Lower leg skin (tissue), 4 donors: ENCODE data around the gene ALDH1A1. TPM values are rescaled to one million over a fixed set of nuclear protein-coding genes. Genes with fewer than 3 reads are reported as not detected.

Source experiments
- DNase-seq, 2 donors: peaks; one replicate each; pipeline ENCODE4 v3.0.0-alpha.2; 2019; ENCODE audit warnings: low spot score in 2 of 2
- H3K4me3 ChIP-seq: fragments of 200-600 bp; sonication (generic); 2 replicates; pipeline ENCODE4 v1.5.1; 2017; ENCODE audit warnings: mild to moderate bottlenecking, low read depth; ENCODE audit not compliant: poor library complexity, severe bottlenecking
- POLR2A ChIP-seq, 2 donors: fragments of 450-650 bp; IDR thresholded peaks; one replicate each; pipeline ENCODE4 v1.6.1; 2016 to 2017; ENCODE audit warnings: antibody characterized with exemption in 2 of 2, mild to moderate bottlenecking in 1 of 2, moderate library complexity in 1 of 2
- WGBS, 2 donors: methylation state at CpG; one replicate each; pipeline ENCODE4 v1.1.5; 2018; 5-methylcytosine and 5-hydroxymethylcytosine counted together
- intact Hi-C: fragments of 100-400 bp; cut with DNase I; formaldehyde crosslinking; loops from one replicate; pipeline ENCODE4 v1.15.0; 2023; ENCODE audit warnings: low total_unique reads
- total RNA-seq, 4 donors: library from RNA; depleted of rRNA; stranded (reverse); fragments of >200 nt; gene quantifications; one replicate each; pipeline ENCODE4 v1.1.0, GENCODE V29; 2016
- TF ChIP-seq, protein P1 (sequence below), 3 donors: fragments of 450-650 bp; IDR thresholded peaks; one replicate each; pipeline ENCODE4 v1.5.1; 2016; ENCODE audit warnings: antibody characterized with exemption in 3 of 3, mild to moderate bottlenecking in 3 of 3, moderate library complexity in 2 of 3

The ALDH1A1 gene
- total RNA-seq, 4 donors from 2014 or later, result 8.8 to 18.5 (median 13.1) TPM

- H3K4me3 ChIP-seq, result no peak overlapping the region
- 88 to 94% methylated on average over 4 of the region's 4 CpGs for WGBS, 2 donors
- no peak for TF ChIP-seq POLR2A (IDR thresholded peaks at IDR 0.05)
- TF ChIP-seq, protein P1, sequence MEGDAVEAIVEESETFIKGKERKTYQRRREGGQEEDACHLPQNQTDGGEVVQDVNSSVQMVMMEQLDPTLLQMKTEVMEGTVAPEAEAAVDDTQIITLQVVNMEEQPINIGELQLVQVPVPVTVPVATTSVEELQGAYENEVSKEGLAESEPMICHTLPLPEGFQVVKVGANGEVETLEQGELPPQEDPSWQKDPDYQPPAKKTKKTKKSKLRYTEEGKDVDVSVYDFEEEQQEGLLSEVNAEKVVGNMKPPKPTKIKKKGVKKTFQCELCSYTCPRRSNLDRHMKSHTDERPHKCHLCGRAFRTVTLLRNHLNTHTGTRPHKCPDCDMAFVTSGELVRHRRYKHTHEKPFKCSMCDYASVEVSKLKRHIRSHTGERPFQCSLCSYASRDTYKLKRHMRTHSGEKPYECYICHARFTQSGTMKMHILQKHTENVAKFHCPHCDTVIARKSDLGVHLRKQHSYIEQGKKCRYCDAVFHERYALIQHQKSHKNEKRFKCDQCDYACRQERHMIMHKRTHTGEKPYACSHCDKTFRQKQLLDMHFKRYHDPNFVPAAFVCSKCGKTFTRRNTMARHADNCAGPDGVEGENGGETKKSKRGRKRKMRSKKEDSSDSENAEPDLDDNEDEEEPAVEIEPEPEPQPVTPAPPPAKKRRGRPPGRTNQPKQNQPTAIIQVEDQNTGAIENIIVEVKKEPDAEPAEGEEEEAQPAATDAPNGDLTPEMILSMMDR (IDR thresholded peaks at IDR 0.05), result no peak
- no peak for DNase-seq
- intact Hi-C loops, result no loop called here
Observed at GRCh38 chr9:72913382-72914009, 39.4 kb downstream of the ALDH1A1 start.

DNA sequence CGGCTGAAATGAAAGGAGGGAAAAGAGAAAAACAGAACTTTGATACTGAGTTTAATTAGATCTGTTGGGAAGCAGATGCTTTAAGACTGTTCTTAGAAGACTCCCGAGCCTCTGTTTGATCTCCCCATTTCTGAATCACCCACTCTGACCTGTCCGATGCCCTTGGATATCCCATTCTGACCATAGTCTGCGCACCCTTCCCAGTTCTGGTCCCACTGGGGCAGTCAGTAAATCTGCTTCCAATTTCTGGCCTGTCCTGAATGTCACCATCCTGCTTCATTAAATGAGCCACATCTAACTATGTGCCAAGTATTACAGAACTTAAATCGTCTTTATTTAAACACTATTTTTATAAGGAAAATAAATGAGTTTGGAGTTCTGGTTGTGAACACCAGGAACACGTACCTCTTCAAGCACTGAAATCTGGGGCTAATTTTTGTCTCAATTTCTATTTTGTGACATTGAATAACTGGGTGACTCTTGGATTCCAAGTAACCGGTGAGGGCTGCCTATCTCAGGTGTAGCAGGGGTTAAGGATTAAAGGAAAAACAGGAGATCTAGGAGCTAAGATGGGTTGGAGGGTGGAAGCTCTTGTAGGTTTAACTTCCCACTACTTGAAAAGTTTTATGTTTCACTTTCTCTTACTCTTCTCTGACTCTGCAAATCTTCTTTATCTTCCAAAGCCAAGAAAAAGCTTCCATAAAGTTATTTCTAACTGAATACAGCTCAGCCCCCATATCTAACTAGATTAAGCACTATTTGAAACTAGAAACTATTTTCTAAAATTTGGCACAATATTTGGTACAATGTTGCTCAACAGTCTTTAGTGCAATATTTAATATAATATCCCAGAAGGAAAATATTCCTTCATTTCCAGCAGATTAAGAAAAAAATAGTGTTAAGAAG, 40.1 kb downstream of the ALDH1A1 start:
- WGBS, 2 donors, result 76 to 83% methylated on average over 7 of the region's 7 CpGs
- no peak overlapping the region for H3K4me3 ChIP-seq
- DNase-seq, result no peak
- intact Hi-C loops, result no loop called here
- TF ChIP-seq POLR2A (IDR thresholded peaks at IDR 0.05), result no peak
- TF ChIP-seq, protein P1 (IDR thresholded peaks at IDR 0.05), result no peak

DNA sequence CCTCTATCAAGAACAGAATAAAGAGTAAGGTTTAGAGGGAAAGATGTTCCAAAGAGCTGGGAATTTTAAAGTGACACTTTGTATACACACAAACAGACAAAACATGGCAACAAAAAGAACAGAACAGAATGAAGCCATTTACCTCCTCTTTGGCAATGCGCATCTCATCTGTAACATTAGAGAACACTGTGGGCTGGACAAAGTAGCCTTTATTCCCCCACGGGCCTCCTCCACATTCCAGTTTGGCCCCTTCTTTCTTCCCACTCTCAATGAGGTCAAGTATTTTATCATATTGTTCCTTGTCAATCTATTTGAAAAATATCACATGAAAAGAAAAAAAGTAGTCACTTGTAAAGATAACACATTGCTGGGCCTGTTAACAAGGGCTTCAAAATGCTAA, 41.0 kb downstream of the ALDH1A1 start:
- no peak for DNase-seq
- intact Hi-C loops, result no loop called here
- WGBS, 2 donors, result 85% methylated on average over 2 of the region's 2 CpGs
- TF ChIP-seq POLR2A (IDR thresholded peaks at IDR 0.05), result no peak
- TF ChIP-seq, protein P1 (IDR thresholded peaks at IDR 0.05), result no peak
- no peak overlapping the region for H3K4me3 ChIP-seq

GRCh38 chr9:72911247-72911775, 41.5 kb downstream of the ALDH1A1 start:
- WGBS, 2 donors, result 95 to 96% methylated on average over 2 of the region's 2 CpGs
- no peak overlapping the region for H3K4me3 ChIP-seq
- TF ChIP-seq, protein P1 (IDR thresholded peaks at IDR 0.05), result no peak
- no peak for TF ChIP-seq POLR2A (IDR thresholded peaks at IDR 0.05)
- intact Hi-C loops, result no loop called here
- DNase-seq, result no peak

DNA sequence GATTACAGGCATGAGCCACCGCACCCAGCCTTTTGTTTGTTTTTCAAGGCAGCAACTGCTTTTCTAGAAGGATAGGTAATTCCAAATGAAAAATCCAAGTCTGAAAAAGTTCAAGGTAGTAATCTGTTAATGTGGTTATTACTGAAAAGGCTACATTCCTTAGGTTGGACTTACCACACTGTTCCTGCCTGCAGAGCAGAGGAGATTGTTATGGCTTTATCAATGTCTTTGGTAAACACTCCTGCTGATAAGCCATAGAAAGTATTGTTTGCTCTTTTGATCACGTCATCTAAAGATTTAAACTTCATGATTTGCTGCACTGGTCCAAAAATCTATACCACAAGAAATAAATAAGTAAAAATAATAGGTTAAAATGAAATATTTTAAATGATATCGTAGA, 43.4 kb downstream of the ALDH1A1 start:
- no peak for DNase-seq
- WGBS, 2 donors, result 94 to 96% methylated on average over 3 of the region's 3 CpGs
- TF ChIP-seq POLR2A (IDR thresholded peaks at IDR 0.05), result no peak
- TF ChIP-seq, protein P1 (IDR thresholded peaks at IDR 0.05), result no peak
- no peak overlapping the region for H3K4me3 ChIP-seq
- intact Hi-C loops, result no loop called here
